MM.1S (cell line): ENCODE results near the gene C2.
"Not testable (repeated sequence)": the region's sequence is repeated elsewhere in the genome, so short reads cannot be mapped to it uniquely, and the experiment has no call there.

Source experiments
- CTCF ChIP-seq: fragments of 300-600 bp; sonication (generic); IDR thresholded peaks from 2 replicates; pipeline ENCODE4 v1.5.1; 2016; ENCODE audit warnings: antibody characterized with exemption, low read length, mixed read lengths
- EZH2 ChIP-seq: fragments of 300-600 bp; sonication (generic); optimal IDR thresholded peaks from 2 replicates; pipeline ENCODE3; 2017; ENCODE audit warnings: low read depth, mild to moderate bottlenecking, antibody characterized with exemption, low read length, mixed read lengths

DNA sequence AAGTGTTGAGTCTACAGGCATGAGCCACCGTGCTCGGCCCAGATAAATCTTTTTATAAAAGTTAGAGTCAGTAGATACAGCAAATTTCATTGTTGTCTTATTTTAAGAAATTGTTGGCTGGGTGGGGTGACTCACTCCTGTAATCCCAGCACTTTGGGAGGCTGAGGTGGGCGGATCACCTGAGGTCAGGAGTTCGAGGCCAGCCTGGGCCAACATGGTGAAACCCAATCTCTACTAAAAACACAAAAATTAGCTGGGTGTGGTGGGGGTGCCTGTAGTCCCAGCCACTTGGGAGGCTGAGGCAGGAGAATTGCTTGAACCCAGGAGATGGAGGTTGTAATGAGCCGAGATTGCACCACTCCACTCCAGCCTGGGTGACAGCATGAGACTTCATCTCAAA, 19.3 kb upstream of the C2 start:
- TF ChIP-seq CTCF, EZH2: not testable (repeated sequence)
